Neuronal stem cell (in vitro differentiated cells): ENCODE data around the gene RAB26.
A peak's percentile ranks its signal among the peaks of the same experiment; 100 is the strongest.

Experiments
- DNase-seq: peaks from one replicate; pipeline ENCODE4 v3.0.0-alpha.2; 2013; ENCODE audit warnings: low spot score
- H2AFZ ChIP-seq: one replicate; pipeline ENCODE4 v1.6.1; 2013; ENCODE audit warnings: mild to moderate bottlenecking, low read length, inconsistent platforms
- H2AK5ac ChIP-seq: 2 replicates; pipeline ENCODE4 v1.6.1; 2013; ENCODE audit warnings: low read depth, mild to moderate bottlenecking, inconsistent platforms, low read length, moderate library complexity, mixed read lengths
- H2BK120ac ChIP-seq: 2 replicates; pipeline ENCODE4 v1.6.1; 2013; ENCODE audit warnings: low read depth, mild to moderate bottlenecking, inconsistent platforms, low read length, moderate library complexity, mixed read lengths
- H2BK12ac ChIP-seq: one replicate; pipeline ENCODE4 v1.6.1; 2013; ENCODE audit warnings: low read length, inconsistent platforms
- H2BK15ac ChIP-seq: 2 replicates; pipeline ENCODE4 v1.6.1; 2013; ENCODE audit warnings: mild to moderate bottlenecking, low read length, inconsistent platforms, mixed read lengths
- H2BK5ac ChIP-seq: one replicate; pipeline ENCODE4 v1.6.1; 2013; ENCODE audit warnings: inconsistent platforms, mild to moderate bottlenecking, low read length, moderate library complexity
- H3K14ac ChIP-seq: one replicate; pipeline ENCODE4 v1.6.1; 2013; ENCODE audit warnings: low read length, inconsistent platforms
- H3K18ac ChIP-seq: 2 replicates; pipeline ENCODE4 v1.6.1; 2013; ENCODE audit warnings: low read length, inconsistent platforms
- H3K23ac ChIP-seq: 2 replicates; pipeline ENCODE4 v1.6.1; 2013; ENCODE audit warnings: low read depth, mild to moderate bottlenecking, mixed read lengths, low read length, inconsistent platforms; ENCODE audit not compliant: poor library complexity
- H3K27ac ChIP-seq: replicated peaks from 3 replicates; pipeline ENCODE4 v1.5.1; 2013; ENCODE audit warnings: low read length, inconsistent platforms
- H3K27me3 ChIP-seq, 3 experiments: 2 replicates each; pipeline ENCODE4 v1.6.1; 2013; ENCODE audit warnings: low read length in 3 of 3, mild to moderate bottlenecking in 2 of 3, inconsistent platforms in 1 of 3, low read depth in 1 of 3, mixed read lengths in 1 of 3, moderate library complexity in 1 of 3; ENCODE audit not compliant: control insufficient read depth in 3 of 3, insufficient read depth in 3 of 3
- H3K36me3 ChIP-seq, 2 donors: replicated peaks in 1 of 2; 2 replicates each; pipeline ENCODE4 v1.6.1; 2013; ENCODE audit warnings: low read length in 2 of 2; ENCODE audit not compliant: control insufficient read depth in 2 of 2, insufficient read depth in 2 of 2
- H3K4ac ChIP-seq: 2 replicates; pipeline ENCODE4 v1.6.1; 2013; ENCODE audit warnings: inconsistent platforms, mild to moderate bottlenecking, low read length, moderate library complexity
- H3K4me1 ChIP-seq, 2 donors: 1 replicate in 1 of 2; 2 replicates in 1 of 2; pipeline ENCODE4 v1.6.1; 2013; ENCODE audit warnings: low read length in 2 of 2, low read depth in 1 of 2; ENCODE audit not compliant: control insufficient read depth in 2 of 2, insufficient read depth in 1 of 2
- H3K4me2 ChIP-seq: one replicate; pipeline ENCODE4 v1.6.1; 2013; ENCODE audit warnings: mild to moderate bottlenecking, low read length, inconsistent platforms; ENCODE audit not compliant: insufficient read depth, poor library complexity, severe bottlenecking
- H3K4me3 ChIP-seq, 2 donors: 2 replicates each; pipeline ENCODE4 v1.5.1; 2013; ENCODE audit warnings: low read length in 2 of 2, mild to moderate bottlenecking in 2 of 2, inconsistent platforms in 1 of 2, moderate library complexity in 1 of 2
- H3K79me1 ChIP-seq: one replicate; pipeline ENCODE4 v1.6.1; 2013; ENCODE audit warnings: low read depth, mild to moderate bottlenecking, inconsistent platforms, low read length, moderate library complexity
- H3K9ac ChIP-seq: one replicate; pipeline ENCODE4 v1.6.1; 2013; ENCODE audit warnings: mild to moderate bottlenecking, low read depth, low read length, inconsistent platforms; ENCODE audit not compliant: poor library complexity
- H3K9me3 ChIP-seq, 2 donors: replicated peaks in 1 of 2; 2 replicates each; pipeline versions ENCODE3 to v1.6.1; 2013; ENCODE audit warnings: low read length in 2 of 2, mild to moderate bottlenecking in 2 of 2, inconsistent platforms in 1 of 2, low read depth in 1 of 2, mixed read lengths in 1 of 2, moderate library complexity in 1 of 2; ENCODE audit not compliant: control insufficient read depth in 2 of 2, insufficient read depth in 1 of 2
- H4K8ac ChIP-seq: one replicate; pipeline ENCODE4 v1.6.1; 2013; ENCODE audit warnings: low read depth, mild to moderate bottlenecking, inconsistent platforms, low read length, moderate library complexity
- H4K91ac ChIP-seq: one replicate; pipeline ENCODE4 v1.6.1; 2013; ENCODE audit warnings: low read length, low read depth, mild to moderate bottlenecking, inconsistent platforms; ENCODE audit not compliant: poor library complexity
- WGBS, 2 donors: extraction: QIAGEN DNeasy Blood & Tissue Kit; methylation state at CpG; one replicate each; pipeline ENCODE4 v1.1.7; 2013; ENCODE audit warnings: missing lambda C conversion rate in 2 of 2, mixed read lengths in 1 of 2; ENCODE audit not compliant: insufficient read length in 2 of 2, insufficient replicate concordance in 1 of 2; ENCODE audit errors: extremely low coverage in 2 of 2; 5-methylcytosine and 5-hydroxymethylcytosine counted together

Gene RAB26

GRCh38 chr16:2173366-2173765 is 24.9 kb downstream of the RAB26 start:
- H3K23ac ChIP-seq, result no peak overlapping the region
- no peak overlapping the region for H3K4me3 ChIP-seq
- no peak overlapping the region for H3K14ac ChIP-seq
- no peaks in the 10 kb centered on the region for H3K4me1 ChIP-seq
- H3K4me2 ChIP-seq, result no peak overlapping the region
- H2BK15ac ChIP-seq, result no peak overlapping the region
- H3K79me1 ChIP-seq, result peaks cover 7% of the 10 kb centered on the region
- no CpG with 5 or more reads among the region's 14 CpGs for WGBS, 2 donors
- peaks cover 28 to 86% of the 10 kb centered on the region in 2 donors for H3K36me3 ChIP-seq
- H2BK5ac ChIP-seq, result no peak overlapping the region
- H2BK12ac ChIP-seq, result no peak overlapping the region
- DNase-seq, result no peak
- H3K9me3 ChIP-seq, result no peaks in the 10 kb centered on the region
- H3K18ac ChIP-seq, result no peak overlapping the region
- no peak overlapping the region for H4K91ac ChIP-seq
- H4K8ac ChIP-seq, result no peak overlapping the region
- no peak overlapping the region for H2AFZ ChIP-seq
- H2AK5ac ChIP-seq, result no peak overlapping the region
- H3K27me3 ChIP-seq, result no peaks in the 10 kb centered on the region
- no peak overlapping the region for H2BK120ac ChIP-seq
- H3K4ac ChIP-seq, result no peak overlapping the region
- H3K9ac ChIP-seq, result no peak overlapping the region
- no peak overlapping the region for H3K27ac ChIP-seq

GRCh38 chr16:2173916-2174315 is 25.5 kb downstream of the RAB26 start:
- no peaks in the 10 kb centered on the region for H3K4me1 ChIP-seq
- no peak overlapping the region for H4K8ac ChIP-seq
- no peak overlapping the region for H2BK15ac ChIP-seq
- no peaks in the 10 kb centered on the region for H3K27me3 ChIP-seq
- H2BK12ac ChIP-seq, result no peak overlapping the region
- H3K4me3 ChIP-seq, result no peak overlapping the region
- no peaks in the 10 kb centered on the region for H3K9me3 ChIP-seq
- H3K4ac ChIP-seq, result no peak overlapping the region
- H2AK5ac ChIP-seq, result no peak overlapping the region
- H3K23ac ChIP-seq, result no peak overlapping the region
- no peak for DNase-seq
- H2BK5ac ChIP-seq, result no peak overlapping the region
- H3K9ac ChIP-seq, result no peak overlapping the region
- no CpG with 5 or more reads among the region's 4 CpGs for WGBS, 2 donors
- no peak overlapping the region for H3K14ac ChIP-seq
- H3K18ac ChIP-seq, result no peak overlapping the region
- H4K91ac ChIP-seq, result no peak overlapping the region
- H3K27ac ChIP-seq, result no peak overlapping the region
- no peak overlapping the region for H2AFZ ChIP-seq
- no peak overlapping the region for H2BK120ac ChIP-seq
- H3K4me2 ChIP-seq, result no peak overlapping the region
- H3K36me3 ChIP-seq, result peaks cover 28 to 82% of the 10 kb centered on the region in 2 donors
- peaks cover 7% of the 10 kb centered on the region for H3K79me1 ChIP-seq

- Histone ChIP-seq H3K27me3 (no peaks in the 10 kb centered on the region), H3K14ac (no peak overlapping the region), H3K9ac (no peak overlapping the region), H2BK15ac (no peak overlapping the region), H3K27ac (no peak overlapping the region), H2BK120ac (no peak overlapping the region), H2AK5ac (no peak overlapping the region), H2AFZ (no peak overlapping the region), H3K4me3 (no peak overlapping the region), H3K9me3 (no peaks in the 10 kb centered on the region), H2BK12ac (no peak overlapping the region), H3K79me1 (peaks cover 7% of the 10 kb centered on the region), H4K91ac (no peak overlapping the region), H3K4me2 (no peak overlapping the region), H3K4ac (no peak overlapping the region), H3K4me1 (no peaks in the 10 kb centered on the region), H4K8ac (no peak overlapping the region), H3K18ac (no peak overlapping the region), H2BK5ac (peak overlapping the region; percentile 82), H3K23ac (no peak overlapping the region), H3K36me3 (peaks cover 28 to 77% of the 10 kb centered on the region in 2 donors)
- no peak for DNase-seq
- WGBS, 2 donors, result no CpG with 5 or more reads among the region's 21 CpGs
Measured at GRCh38 chr16:2174396-2175131, 26.1 kb downstream of the RAB26 start.

GRCh38 chr16:2175454-2175853 is 27.0 kb downstream of the RAB26 start:
- no peak overlapping the region for H2BK15ac ChIP-seq
- H4K8ac ChIP-seq, result no peak overlapping the region
- peaks cover 7% of the 10 kb centered on the region for H3K79me1 ChIP-seq
- H3K4me1 ChIP-seq, result no peaks in the 10 kb centered on the region
- no peak overlapping the region for H2BK120ac ChIP-seq
- H2AFZ ChIP-seq, result no peak overlapping the region
- H3K18ac ChIP-seq, result no peak overlapping the region
- no peak overlapping the region for H3K4ac ChIP-seq
- no peak overlapping the region for H2AK5ac ChIP-seq
- WGBS, 2 donors, result no CpG with 5 or more reads among the region's 10 CpGs
- H3K27ac ChIP-seq, result no peak overlapping the region
- DNase-seq, result no peak
- no peak overlapping the region for H3K4me2 ChIP-seq
- peak overlapping the region in 1 of 2 donors; percentile 45 for H3K4me3 ChIP-seq
- H2BK5ac ChIP-seq, result peak overlapping the region; percentile 82
- no peak overlapping the region for H3K23ac ChIP-seq
- H3K36me3 ChIP-seq, result peaks cover 28 to 71% of the 10 kb centered on the region in 2 donors
- no peaks in the 10 kb centered on the region for H3K9me3 ChIP-seq
- no peak overlapping the region for H2BK12ac ChIP-seq
- H3K9ac ChIP-seq, result peak overlapping the region; percentile 30
- H3K14ac ChIP-seq, result no peak overlapping the region
- no peak overlapping the region for H4K91ac ChIP-seq
- no peaks in the 10 kb centered on the region for H3K27me3 ChIP-seq
